HG03095 (cell line): ENCODE data around the gene NDUFA11.

Experiments used
- ATAC-seq: cut with Tn5 transposase; IDR thresholded peaks from one replicate; pipeline ENCODE4 v1.9.1; 2021; ENCODE audit warnings: moderate library complexity; ENCODE audit not compliant: unreplicated experiment

The NDUFA11 gene

DNA sequence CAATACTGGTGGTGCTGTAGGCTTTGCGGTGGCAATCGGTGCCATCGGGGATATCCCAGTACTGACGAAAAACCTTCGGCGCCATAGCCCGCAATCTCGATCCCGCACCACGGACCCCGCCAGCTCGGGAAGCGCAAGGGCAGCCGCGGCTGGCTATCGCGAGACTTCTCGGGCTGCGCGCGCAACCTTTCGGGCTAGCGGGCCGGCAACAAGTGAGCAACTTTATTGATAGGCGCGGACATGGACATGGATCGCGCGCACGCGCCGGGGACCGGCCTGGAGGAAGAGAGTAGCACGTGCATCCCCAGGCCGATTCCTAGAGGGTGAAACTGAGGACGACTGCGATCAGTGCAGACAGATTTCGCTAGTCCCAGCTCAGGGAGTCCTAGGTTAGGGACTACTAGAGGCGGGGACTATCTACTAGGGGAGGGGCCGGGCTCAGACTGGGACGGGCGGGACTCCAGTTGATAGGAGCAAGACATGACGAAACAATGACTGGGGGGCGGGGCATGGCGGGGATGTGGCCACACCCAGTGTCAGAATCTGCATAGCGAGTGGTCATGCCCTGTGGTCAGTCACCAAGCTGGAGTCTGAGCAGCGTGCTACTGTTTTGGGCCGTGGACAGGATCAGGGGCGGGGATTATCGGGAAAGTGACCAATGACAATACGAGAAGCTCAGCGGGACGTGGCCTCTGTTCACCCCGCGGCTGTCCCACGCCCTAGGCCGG, at the start of gene NDUFA11:
Gene NDUFA11, minus strand, starts transcription at position 167 of the 728 bp plus-strand sequence. Its CDS starts 82 bp downstream, at position 85.
- peak; percentile 29 for ATAC-seq

DNA sequence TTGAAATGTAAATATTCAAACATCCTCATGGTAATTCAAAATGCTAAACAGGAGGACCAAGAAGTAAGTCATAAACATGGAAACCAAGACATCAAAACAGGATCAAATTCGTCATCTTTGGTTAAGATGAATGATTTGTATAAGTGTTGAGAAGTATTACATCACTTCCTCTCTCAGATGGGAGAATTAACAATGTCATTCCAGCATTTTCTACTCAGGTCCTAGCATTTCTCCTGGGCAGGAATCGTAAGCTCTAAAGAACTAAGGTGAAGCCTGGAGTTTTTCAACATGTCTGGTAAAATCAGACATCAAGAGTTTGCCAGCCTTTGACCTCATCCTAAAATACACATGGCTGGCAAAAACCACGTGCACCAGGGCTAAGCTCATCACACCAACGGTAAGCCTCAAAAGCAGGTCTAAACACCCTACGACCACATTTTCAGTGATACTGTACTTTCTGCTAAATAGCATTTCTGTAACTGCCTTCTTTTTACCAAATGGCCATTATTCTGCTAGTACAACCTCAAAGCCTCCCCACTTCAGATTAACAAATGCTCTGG, 49.5 kb upstream of the NDUFA11 start:
- ATAC-seq = no peak

DNA sequence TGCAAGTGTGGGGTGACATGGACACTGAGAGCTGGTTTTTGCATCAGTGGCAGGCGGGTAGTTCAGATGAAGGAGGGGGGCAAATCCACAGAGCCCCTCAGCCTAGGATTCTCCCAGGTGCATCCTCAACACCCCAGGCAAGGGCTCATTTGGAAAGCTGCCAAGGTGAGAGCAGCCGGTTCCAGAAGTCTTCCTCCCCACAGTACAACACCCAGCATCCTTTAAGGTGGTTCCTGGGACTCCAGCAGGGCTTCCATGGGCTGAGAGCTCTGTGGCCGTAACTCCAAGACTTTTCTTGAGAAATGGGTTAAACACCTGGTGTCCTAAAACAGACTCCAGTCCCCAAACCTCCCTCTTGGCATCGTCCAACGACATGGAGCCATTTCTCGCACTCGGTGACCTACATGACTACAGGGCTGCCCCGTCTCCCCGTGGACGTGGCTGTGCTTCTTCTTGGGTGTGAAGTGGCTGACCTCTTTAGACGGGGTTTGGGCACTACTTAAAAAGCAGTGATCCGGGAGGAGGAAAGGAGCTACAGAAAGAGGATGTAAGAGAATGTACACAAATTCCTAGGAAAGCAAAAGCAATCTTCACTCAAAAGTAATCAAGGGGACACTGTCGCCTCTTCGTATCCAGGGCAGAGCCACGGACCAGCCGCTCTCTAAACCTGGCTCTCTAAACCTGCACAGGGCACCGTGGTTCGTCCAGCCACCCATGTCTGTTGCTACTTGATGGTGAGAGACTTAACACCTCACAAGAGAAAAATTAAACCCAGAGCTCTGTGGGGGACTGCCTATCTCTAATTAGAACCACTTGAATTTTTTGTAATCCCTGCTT, 48.8 kb upstream of the NDUFA11 start:
- no peak for ATAC-seq

DNA sequence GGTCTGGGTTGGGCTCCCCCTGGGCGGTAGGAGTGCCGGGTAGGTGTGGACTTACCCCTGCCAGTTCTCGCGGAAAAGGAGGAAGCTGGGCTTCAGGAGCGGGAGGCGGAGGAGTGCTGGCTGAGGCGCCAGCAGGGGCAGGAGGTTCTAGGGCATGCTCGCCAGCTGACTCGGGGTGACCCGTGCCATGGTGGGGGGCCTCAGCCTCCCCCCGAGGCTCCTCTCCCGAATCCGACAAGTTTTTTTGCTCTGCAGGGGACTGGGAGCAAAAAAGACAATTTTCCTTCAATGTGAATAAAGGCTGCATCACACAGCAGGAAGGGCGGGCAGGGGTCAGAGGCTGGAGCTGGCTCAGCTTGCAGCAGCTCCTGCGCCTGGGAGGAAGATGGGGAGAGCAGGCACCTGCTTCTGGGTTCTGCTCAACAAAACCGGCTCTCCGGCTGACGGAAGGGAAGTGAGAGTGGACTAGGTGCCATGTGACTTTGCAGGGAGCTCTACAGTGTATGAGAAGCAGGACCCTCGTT, 47.8 kb upstream of the NDUFA11 start:
- no peak for ATAC-seq

DNA sequence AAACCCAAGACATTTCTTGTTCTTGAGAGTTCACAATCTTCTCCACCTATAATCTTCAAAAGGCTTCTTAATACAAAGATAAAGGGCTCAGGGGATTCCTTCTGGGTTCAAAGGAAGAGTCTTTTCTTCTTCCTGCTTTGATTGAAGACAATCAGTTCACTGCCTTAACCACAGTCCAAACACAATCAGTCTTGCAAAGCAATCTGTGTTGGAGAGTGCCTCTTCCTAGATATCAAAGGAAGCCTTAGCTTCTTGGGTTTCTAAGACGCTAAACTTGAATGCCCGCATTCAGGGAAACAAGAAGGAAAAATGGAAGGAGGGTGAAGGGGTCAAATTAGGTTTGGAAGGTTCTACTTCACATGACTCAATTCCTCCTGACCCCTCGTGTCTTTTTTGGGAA, 47.2 kb upstream of the NDUFA11 start:
- ATAC-seq = no peak

DNA sequence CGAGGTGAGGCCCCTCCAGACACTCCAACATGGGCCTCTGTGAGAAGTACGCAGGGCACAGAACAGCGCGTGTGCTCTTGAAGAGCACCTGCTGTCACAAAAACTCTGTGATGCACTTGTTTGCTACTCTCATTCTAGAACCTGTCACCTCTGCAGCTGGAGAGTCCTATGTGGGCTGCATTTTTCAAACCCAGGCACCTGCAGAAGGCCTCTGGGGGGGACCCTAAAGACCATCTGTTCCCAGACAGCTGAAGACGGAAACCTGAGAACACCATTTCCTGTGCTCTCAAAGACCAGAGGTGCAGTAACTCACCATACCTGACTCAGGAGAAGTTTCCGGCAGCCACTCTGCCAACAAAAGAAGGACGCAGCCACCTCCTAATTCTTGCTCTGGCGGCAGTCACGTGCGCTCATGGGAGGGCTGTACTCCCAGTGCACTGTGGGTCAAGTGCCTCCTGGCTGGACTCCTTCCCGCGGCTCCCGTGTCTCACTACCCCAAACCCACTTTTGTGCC, 46.3 kb upstream of the NDUFA11 start:
- no peak for ATAC-seq

DNA sequence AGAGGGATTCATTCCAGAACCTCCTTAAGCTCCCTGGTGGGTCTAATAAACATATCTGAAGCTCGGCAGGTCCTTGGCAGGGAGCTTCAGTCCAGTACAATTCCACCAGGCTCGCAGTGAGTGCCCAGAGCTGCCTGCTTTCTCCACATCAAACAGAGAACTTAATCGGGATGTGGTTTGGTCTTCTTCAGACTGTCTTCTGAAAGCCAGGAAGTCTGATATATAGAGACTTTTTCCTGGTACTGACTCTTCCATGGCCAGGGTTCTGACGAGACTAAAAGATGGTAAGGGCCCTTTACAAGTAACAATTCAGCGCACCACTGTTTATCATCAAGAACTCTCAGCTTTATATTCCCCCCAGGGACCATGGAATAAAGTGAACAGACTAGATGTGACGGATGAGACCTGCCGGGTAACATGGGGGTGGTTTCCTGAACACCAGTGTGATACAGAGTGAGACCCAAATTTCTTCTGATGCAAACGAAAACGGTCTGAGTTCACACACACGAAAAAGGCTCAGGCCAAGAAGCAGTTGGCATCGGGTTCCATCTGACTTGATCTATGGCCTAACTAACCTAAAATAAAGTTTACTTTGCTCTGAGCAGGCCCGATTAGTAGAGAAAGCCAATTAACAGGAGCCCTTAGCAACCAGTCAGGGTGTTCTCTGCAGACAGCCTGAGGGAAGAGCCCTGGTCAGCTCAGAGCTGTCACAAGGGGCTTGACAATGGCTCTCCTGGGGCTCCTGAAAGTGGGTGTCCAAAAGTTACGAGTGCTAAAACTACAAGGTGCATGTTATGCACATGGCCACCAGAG, 45.4 kb upstream of the NDUFA11 start:
- no peak for ATAC-seq

DNA sequence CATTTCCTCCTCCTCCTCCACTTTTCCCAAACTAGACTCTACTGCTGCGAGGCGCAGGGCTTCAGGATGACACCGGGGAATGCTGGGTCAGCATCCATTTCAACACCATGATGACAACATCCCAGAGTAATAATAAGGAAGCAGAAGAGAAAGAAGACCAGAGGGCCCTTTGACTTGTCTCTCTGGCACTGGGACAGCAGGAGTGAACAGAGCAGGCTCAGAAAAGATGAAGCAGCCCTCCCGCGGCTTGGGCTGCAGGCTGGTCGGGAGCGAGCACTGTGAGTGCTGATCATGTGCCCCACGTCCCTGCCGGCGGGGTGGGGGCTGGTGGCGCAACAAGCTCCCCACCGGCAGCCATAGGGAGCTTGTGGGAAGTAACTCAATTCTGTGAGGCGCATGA, 43.8 kb upstream of the NDUFA11 start:
- no peak for ATAC-seq

DNA sequence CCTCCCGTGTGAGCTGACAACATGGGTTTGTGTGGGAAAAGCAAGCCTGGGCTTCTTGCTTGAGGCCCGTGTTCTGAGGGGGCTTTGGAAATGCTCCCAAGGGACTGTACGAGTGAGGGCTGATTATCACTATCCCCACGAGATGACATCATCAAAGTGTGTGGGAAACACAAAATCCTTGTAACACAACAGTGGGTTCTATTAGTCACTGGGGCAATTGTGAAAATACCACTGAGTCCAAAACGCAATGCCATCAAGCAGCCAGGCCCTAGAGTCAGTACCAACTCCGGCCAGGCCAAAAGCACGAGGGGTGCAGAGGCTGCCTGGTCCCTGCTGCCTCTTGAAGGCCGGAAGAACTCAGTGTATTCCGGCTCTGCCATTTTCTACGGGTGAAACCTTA, 40.0 kb upstream of the NDUFA11 start:
- no peak for ATAC-seq

DNA sequence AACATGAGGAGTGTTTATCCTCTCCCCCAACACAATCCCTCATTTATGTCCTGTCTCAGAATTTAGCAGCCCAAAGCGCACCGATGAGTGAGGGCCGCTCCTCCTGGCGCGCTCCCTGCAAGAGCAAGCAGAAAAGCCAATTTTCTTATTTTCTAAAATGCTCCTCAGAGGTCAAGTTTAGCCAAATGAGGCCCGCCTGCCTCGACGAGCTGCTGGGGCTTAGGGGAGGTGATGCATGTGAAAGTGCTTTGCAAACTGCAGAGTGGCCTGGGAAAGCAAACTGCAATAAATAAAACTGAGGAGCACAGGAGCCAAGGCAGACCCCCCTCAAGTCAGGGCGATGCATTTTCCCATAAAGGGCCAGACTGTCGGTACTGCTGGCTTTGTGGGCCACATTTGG, 39.5 kb upstream of the NDUFA11 start:
- ATAC-seq = no peak

DNA sequence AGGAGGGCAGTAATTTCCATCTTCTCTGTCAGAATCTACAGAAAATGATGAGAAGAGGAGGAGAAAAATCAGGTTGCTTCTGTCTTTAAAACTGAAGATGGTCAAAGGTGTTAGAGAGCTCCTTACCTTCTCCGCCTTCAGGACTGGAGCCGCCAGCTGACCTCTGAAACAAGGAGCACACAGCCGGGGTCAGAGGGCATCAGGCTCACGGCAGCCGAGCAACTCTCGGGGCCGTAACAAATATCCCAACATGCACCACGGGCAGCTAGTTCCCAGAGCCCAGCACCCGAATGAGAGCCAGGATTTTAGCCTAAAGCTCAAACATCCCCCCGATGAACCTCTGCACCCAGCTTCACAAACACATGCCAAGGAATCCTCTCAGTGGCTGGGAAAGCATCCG, 38.1 kb upstream of the NDUFA11 start:
- ATAC-seq = no peak

DNA sequence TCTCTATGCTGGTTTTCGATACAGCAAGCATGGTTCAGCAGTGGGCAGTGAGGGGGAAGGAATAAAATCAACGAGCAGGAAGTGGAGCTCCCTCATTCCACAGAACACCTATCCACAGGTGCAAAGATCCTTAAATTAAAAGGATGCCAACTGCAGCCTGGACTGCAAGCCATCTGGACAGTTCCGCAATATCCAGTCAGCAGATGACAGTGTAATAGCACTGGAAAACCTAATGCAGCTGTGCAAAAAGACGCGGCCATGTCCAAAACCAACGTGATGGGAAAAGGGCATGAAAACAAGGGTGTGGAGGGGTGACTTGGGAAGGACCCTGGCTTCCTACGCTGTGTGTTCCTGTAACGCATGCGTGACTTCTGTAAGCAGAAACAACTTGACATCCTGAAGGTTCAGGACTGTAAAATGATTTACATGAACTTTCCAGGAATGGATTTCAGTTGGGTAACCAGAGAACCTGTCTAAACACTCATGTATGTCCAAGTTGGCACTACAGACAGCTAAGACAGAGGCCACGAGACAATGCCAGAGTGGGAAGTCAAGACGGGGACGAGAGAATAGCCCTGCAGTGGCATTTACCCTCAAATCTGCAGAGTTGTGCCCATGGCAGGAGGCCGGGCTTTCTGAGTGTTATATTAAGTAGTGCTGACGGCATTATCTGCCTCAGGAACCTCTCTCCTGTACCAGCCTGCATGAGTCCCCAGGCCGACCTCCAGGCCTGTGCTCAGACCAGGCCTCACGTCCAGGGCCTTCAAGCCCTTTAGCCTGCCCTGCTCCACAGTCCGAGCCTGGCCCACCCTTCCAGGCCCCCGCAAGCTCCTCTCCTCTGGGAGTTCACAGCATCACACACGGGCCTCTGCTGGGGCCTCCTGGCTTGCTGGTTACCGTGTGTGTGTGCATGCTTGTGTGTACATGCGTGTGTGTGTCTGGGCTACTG, 36.9 kb upstream of the NDUFA11 start:
- ATAC-seq = no peak

DNA sequence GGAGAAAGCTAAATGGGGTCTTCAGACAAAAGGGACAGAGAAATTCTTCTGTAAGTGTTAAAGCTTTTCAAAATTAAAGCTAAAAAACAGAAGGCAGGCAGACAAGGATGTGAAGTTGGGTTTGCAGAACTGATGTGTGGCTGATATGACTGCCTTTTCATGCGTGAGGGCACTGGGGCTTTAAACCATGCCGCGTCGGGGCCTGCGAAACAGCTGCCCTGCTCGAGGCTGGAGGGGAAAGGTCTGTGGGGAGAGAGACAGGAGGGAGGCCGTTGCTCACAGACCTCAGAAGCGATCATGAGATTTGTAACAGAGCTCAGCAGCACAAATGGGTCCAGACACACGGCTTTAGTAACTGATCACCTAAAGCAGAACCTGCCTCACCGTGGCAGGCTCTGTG, 34.0 kb upstream of the NDUFA11 start:
- no peak for ATAC-seq

DNA sequence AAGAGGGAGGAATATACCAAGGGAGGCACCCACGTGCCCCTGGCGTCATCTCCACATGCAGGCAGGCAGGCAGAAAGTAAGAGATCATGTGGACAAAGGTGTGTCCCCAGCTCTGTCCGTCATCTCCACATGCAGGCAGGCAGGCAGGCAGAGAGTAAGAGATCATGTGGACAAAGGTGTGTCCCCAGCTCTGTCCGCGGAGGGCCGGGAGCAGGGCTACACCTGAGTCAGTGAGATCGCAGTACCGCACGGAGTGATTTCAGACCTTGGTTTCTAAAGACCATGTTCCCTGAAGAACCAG, 32.7 kb upstream of the NDUFA11 start:
- ATAC-seq = no peak

DNA sequence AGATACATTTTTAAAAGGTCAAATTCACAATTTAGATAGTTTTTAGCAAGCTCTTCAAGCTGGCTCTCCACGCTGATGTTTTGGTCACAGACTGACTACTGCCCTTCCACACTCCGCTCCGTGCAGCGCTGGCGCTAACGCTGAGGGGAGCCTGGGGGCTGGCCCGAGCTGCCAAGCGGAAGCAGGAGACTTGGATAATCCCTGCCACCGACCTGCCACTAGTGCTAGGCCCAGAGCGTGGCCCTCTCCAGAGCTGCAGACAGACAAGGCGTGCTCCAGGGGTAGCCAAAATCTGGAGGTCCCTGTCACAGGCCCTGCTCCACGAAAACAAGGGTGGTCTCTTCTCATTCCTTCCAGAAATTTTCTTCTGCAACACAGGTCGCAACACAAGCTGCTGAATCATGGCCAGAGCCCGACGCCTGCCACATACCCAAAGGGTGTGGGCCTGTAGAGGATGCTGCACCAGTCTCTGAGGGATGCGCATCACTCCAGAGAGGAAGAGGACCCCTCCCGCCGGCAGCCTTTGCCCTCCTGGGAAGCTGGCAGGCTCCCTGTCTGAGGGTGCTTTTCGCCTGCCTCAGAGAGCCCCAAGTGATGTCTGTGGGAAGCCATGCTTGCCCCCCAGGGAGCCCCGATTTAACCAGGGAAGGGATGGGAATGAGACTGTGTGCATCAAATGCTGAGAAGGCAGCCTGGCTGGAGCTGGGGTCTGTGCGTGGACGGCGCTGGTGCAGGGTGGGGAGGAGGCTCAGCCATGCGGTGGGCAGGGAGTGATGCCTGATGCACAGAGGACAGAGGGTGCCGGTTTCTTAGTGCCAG, 32.1 kb upstream of the NDUFA11 start:
- no peak for ATAC-seq

DNA sequence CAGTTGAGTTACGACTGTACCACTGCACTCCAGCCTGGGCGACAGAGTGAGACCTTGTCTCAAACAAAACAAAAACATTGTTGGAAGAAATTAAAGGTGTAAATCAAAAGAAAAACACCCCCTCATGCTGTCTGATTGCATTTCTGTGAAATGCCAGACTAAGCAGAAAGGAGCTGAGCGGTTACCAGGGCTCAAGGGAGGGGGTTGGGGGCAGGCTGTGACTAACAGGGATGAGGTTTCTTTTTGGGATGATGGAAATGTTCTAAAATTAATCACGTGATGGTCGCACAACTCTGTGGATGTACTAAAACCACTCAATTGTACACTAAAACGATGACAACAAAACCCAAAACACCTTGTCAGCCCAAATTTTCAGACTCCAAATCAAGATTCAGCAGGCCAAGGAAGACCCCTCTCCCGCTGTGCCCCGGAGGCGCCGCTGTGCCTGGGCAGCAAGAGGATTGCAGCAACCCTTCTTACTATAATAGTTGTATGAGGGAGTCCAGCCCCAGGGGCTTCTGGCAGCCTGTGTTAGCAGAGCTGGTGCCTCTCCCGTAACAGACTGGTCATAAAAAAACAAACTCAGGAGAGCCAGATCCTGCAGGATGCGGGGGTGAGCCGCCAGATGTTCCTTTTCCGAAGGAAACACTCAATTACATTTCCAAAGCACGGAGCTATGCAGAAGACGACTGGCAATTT, 31.3 kb upstream of the NDUFA11 start:
- no peak for ATAC-seq

DNA sequence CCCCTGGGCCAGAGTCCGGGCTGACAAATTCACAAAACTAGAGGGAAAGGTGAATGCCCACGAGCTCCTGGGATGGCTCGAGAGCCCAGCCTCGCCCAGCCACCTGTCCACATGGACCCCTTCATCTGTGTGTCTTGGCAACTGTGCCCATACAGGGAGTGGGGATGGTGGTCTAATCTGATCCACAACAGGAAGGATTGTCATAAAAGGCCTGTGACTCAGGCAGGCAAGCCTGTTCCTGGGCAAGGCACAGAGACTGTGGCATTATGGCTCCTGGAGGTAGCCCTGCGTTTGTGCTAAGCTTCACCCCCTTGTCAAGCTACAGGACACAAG, 30.4 kb upstream of the NDUFA11 start:
- ATAC-seq = no peak

DNA sequence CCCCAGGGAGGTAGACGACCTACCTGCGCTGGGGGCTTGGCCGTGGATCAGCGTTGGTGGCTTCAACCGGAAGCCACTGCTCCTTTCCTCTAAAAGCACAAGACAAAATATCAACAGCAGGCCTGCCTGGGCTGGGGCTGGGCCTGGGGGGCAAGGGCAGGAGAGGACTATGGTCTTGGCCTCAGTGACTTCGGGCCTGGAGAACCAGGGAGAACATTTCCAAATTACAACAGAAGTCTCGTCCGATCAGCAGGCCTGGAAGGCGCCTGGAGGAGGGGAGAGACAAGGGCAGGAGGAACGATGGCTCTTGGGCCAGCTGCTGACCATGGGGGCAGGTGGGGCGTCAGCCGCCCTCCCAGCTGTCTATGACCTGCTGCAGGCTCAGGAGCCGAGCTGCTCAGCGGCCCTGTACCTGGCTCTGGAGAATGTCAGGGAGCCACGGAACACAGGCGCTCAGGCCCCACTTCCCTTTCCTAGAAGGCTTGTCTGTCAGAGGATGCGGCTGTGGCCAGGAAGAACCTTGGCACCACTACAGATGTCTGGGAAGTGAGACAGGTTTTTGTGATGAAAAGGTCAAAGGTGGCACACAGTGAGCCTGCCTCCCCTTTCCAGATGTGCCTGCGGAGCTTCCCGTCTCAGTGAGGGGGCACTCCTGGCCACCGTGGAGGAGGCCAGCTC, 29.9 kb upstream of the NDUFA11 start:
- no peak for ATAC-seq
